Measurements from ENCODE around the gene PMCH.

- TF ChIP-seq, protein P1, sequence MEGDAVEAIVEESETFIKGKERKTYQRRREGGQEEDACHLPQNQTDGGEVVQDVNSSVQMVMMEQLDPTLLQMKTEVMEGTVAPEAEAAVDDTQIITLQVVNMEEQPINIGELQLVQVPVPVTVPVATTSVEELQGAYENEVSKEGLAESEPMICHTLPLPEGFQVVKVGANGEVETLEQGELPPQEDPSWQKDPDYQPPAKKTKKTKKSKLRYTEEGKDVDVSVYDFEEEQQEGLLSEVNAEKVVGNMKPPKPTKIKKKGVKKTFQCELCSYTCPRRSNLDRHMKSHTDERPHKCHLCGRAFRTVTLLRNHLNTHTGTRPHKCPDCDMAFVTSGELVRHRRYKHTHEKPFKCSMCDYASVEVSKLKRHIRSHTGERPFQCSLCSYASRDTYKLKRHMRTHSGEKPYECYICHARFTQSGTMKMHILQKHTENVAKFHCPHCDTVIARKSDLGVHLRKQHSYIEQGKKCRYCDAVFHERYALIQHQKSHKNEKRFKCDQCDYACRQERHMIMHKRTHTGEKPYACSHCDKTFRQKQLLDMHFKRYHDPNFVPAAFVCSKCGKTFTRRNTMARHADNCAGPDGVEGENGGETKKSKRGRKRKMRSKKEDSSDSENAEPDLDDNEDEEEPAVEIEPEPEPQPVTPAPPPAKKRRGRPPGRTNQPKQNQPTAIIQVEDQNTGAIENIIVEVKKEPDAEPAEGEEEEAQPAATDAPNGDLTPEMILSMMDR (IDR thresholded peaks at IDR 0.05), result no peak
- TF ChIP-seq POLR2AphosphoS5 (IDR thresholded peaks at IDR 0.05) (no peak), EP300 (IDR thresholded peaks at IDR 0.05) (no peak)
Measured at GRCh38 chr12:102174117-102174516, 23.5 kb downstream of the PMCH start.
